GM21528 (cell line): ENCODE measurements around the gene CCL4.
"Not testable (repeated sequence)": the region's sequence is repeated elsewhere in the genome, so short reads cannot be mapped to it uniquely, and the experiment has no call there.

Experiments
- ATAC-seq: cut with Tn5 transposase; IDR thresholded peaks from one replicate; pipeline ENCODE4 v1.9.1; 2021; ENCODE audit warnings: mild to moderate bottlenecking, moderate library complexity; ENCODE audit not compliant: unreplicated experiment, low FRiP score

Gene CCL4

DNA sequence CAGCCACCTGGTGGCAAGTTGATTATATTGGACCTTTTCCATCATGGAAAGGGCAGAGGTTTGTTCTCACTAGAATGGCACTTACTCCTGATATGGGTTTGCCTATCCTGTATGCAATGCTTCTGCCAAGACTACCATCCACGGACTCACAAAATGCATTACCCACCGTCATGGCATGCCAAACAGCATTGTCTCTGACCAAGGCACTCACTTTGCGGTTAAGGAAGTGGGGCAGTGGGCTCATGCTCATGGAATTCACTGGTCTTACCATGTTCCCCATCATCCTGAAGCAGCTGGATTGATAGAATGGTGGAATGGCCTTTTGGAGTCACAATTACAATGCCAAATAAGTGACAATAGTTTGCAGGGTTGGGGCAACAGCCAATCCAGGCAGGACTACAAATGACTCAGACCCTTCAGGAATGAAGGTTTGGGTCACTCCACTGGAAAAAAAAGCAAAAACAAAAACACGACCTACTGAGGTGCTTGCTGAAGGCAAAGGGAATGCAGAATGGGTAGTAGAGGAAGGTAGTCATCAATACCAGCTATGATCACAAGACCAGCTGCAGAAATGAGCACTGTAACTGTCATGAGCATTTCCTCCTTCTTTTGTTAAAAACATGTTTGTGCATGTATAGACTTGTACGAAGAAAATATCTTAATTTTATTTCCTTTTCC is 11.5 kb downstream of the CCL4 start:
- not testable (repeated sequence) for ATAC-seq

GRCh38 chr17:36115649-36115977 is 12.0 kb downstream of the CCL4 start:
- ATAC-seq, result not testable (repeated sequence)

- ATAC-seq, result no peak
Observed at GRCh38 chr17:36117505-36118382, 14.1 kb downstream of the CCL4 start.

GRCh38 chr17:36118477-36119353 is 15.1 kb downstream of the CCL4 start:
- no peak for ATAC-seq

- no peak for ATAC-seq
Observed at GRCh38 chr17:36120221-36120620, 16.6 kb downstream of the CCL4 start.

GRCh38 chr17:36121099-36121498 is 17.5 kb downstream of the CCL4 start:
- ATAC-seq, result not testable (repeated sequence)

GRCh38 chr17:36123431-36123830 is 19.8 kb downstream of the CCL4 start:
- no peak for ATAC-seq

GRCh38 chr17:36124879-36125824 is 21.5 kb downstream of the CCL4 start:
- no peak for ATAC-seq

DNA sequence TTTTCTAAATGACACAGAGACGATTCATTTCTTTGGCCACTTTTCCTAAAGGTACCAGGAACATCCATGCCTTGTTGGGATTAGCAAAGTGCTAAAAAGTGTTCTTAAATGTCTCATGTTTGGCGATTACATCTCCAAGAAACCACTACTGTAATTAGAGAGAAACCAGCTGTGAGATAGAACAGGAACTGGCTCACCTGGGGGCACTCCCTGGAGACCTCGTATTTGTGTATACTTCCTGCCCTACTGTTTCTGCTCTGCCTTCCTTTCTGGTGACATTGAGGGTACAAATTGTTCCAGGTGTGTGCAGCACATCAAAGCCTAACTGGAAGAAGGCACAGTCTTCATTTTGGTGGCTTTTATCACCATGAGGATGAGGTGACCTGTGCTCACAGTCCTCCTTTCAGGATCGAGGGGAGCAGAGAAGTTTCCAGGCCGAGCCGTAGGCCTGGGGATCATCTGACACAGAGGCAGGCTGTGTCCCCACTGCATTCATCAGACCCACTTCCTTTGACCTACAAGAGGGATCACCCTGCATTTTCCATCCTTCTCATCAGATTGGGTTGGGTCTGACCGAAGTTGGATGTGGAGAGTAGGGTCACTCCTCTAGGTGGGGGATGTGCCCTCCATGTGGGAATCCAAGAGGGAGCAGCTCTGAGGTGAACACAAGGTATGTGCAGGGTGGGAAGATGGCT is 23.7 kb downstream of the CCL4 start:
- ATAC-seq, result no peak

- no peak for ATAC-seq
Observed at GRCh38 chr17:36127911-36128310, 24.3 kb downstream of the CCL4 start.

- no peak for ATAC-seq
Observed at GRCh38 chr17:36128411-36128978, 24.9 kb downstream of the CCL4 start.

- no peak for ATAC-seq
Observed at GRCh38 chr17:36129616-36130015, 26.0 kb downstream of the CCL4 start.

DNA sequence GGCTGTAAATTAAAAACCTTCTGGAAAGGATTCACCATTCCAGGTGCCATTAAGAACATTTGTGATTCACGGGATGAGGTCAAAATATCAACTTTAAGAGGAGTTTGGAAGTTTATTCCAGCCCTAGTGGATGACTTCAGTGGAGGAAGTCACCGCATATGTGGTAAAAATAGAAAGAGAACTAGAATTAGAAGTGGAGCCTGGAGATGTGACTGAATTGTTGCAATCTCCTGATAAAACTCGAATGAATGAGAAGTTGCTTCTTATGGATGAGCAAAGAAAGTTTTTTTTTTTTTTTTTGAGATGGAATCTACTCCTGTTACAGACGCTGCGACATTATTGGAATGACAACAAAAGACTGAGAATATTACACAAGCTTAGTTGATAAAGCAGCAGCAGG is 26.7 kb downstream of the CCL4 start:
- no peak for ATAC-seq

DNA sequence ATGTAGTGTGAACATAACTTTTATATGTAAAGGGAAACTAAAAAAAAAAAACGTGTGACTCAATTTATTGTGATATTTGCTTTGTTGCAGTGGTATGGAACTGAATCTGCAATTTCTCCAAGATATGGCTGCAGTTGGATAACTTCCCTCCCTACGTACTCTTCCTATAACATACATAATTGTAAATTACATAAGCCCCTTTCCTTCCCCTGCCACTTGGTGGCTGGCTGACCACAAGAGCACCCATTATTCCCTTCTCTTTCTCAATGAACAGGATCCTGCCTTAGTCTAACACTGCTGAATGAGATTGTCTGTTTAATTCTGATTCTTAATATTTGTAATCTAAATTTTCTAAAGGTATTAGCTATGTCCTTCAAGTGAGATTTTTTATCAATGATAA is 27.8 kb downstream of the CCL4 start:
- no peak for ATAC-seq

DNA sequence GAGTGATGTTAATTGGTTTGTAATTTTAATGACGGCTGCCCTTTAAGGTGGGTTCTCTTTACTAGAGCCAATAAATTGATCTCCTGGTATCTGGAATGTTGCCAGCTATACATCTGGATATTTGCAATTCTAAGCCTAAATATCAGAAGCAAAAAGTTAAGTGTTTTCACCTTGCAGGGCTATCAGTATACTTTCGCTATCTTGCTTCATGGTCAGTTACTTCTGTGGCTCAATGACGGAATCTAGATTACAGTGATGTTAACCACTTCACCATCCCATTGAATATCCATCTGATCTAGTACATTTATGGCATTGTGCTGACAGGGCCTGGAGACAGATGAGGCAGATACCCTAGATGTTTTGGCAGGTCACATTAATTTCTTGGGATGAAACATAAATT is 28.3 kb downstream of the CCL4 start:
- ATAC-seq, result no peak

- no peak for ATAC-seq
Observed at GRCh38 chr17:36132421-36132831, 28.8 kb downstream of the CCL4 start.

DNA sequence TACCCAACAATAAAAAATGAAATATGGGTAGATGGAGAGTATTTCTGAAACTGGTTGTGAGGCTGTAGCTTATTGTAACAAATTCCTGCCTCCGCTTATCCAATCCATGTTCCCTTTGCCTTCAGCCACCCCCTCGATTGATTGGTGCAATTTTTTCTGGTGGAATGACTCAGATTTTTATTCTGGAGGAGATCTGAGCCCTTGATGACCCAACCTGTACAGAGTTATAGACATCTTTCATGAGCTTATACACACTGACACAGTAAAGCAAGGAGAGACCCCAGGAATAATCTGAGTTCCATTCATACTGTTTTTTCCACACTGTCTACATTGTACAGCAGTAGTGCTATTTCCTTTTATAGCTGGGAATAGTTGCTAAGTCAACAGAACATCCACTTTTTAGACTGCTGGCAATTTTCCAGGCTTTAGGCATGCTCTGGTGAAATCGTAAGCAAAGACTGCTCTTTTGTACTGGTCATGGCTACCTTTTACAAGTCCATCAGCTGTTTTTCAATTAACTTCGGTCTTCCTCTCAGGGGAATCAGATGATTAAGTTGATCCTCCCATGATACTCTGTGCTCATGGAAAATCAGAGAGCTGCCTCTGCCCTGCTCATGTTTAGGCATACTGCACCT is 30.1 kb downstream of the CCL4 start:
- no peak for ATAC-seq

GRCh38 chr17:36135465-36135864 is 31.8 kb downstream of the CCL4 start:
- no peak for ATAC-seq

DNA sequence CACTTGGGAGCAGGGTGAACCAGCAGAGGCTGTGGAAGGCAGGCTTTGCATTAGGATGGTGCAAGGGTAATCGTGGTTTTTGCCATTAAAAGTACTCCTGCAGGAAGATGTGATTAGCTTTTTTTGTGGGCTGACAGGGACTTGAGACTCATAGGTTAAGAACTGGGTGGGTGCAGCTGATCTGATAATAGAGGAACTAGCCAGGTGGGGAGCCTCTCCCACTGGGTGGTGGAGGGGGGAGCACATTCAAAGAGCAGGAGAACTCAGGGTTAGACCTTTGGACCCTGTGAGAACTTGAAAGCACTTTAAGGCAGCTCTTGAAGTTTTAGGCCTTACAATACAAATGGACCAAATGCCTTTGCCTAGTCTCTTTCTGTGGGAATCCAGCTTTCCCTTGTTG is 32.4 kb downstream of the CCL4 start:
- ATAC-seq, result no peak
